A549 (cell line): ENCODE data around the gene PSMD9.
A peak's percentile ranks its signal among the peaks of the same experiment; 100 is the strongest.

Experiments
- CTCF ChIP-seq: fragments of >200 bp; sonication (Bioruptor Twin); formaldehyde crosslinking; IDR thresholded peaks from 3 replicates; pipeline ENCODE4 v1.5.1; 2016
- EP300 ChIP-seq, 2 experiments: fragments of >200 bp; sonication (Bioruptor Twin); formaldehyde crosslinking; IDR thresholded peaks; 2 replicates in 1 of 2; 3 replicates in 1 of 2; pipeline ENCODE4 v1.6.1; 2016 to 2017
- JUN ChIP-seq, 2 experiments: fragments of >200 bp; sonication (Bioruptor Twin); formaldehyde crosslinking; IDR thresholded peaks; 2 replicates in 1 of 2; 3 replicates in 1 of 2; pipeline ENCODE4 v1.6.1; 2016 to 2017
- MAZ ChIP-seq: fragments of 150-350 bp; IDR thresholded peaks from 2 replicates; pipeline ENCODE4 v1.6.1; 2014; ENCODE audit warnings: antibody characterized with exemption, low read depth, low read length, borderline replicate concordance
- POLR2A ChIP-seq: IDR thresholded peaks from 2 replicates; pipeline ENCODE4 v1.6.1; 2012; ENCODE audit warnings: mild to moderate bottlenecking, low read length
- RAD21 ChIP-seq, 2 experiments: fragments of >200 bp in 1 of 2; sonication (Bioruptor Twin) in 1 of 2; formaldehyde crosslinking in 1 of 2; IDR thresholded peaks in 1 of 2; conservative IDR thresholded peaks in 1 of 2; 2 replicates in 1 of 2; 3 replicates in 1 of 2; pipeline ENCODE4 v1.6.1; 2012 to 2018; ENCODE audit warnings: inconsistent platforms in 1 of 2
- RCOR1 ChIP-seq: fragments of 150-350 bp; IDR thresholded peaks from 2 replicates; pipeline ENCODE4 v1.6.1; 2014; ENCODE audit warnings: antibody characterized with exemption, low read length, low read depth
- SMC3 ChIP-seq: fragments of >200 bp; sonication (Bioruptor Twin); formaldehyde crosslinking; IDR thresholded peaks from 3 replicates; pipeline ENCODE4 v1.6.1; 2018; ENCODE audit warnings: inconsistent platforms
- TF ChIP-seq, protein P1 (sequence below): fragments of 200-600 bp; sonication (generic); IDR thresholded peaks from 2 replicates; pipeline ENCODE4 v1.6.1; 2016; ENCODE audit warnings: antibody characterized with exemption, mild to moderate bottlenecking, moderate library complexity

DNA sequence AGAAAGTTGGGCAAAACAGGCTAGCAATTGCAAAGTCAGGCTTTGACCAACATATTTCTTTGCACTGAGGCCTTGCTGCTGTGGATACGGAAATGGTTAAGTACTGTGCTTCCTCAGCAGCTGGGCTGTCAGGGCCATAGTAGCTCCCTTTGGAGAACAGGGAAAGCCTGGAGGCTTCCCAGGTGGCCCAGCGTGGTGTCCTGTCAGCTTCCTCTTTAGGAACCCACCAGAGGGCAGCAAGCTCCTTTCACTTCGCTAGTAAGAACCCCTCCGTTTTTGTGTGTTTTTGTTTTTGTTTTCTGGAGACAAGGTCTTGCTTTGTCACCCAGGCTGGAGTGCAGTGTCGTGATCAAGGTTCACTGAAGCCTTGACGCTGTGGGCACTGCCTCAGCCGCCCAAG is 28.1 kb downstream of the PSMD9 start:
- no peak for TF ChIP-seq POLR2A
- TF ChIP-seq CTCF = peak; percentile 29
- TF ChIP-seq SMC3 = peak; percentile 43; the same call in 2 of the 3 replicates
- TF ChIP-seq JUN (IDR thresholded peaks at IDR 0.05) = no peak
- TF ChIP-seq MAZ = no peak
- peak; percentile 54 to 66 for TF ChIP-seq RAD21 (conservative IDR thresholded peaks at IDR 0.05 in 1 of 2, IDR thresholded peaks at IDR 0.05 in 1 of 2)
- TF ChIP-seq EP300 (IDR thresholded peaks at IDR 0.05) = no peak
- TF ChIP-seq, protein P1, sequence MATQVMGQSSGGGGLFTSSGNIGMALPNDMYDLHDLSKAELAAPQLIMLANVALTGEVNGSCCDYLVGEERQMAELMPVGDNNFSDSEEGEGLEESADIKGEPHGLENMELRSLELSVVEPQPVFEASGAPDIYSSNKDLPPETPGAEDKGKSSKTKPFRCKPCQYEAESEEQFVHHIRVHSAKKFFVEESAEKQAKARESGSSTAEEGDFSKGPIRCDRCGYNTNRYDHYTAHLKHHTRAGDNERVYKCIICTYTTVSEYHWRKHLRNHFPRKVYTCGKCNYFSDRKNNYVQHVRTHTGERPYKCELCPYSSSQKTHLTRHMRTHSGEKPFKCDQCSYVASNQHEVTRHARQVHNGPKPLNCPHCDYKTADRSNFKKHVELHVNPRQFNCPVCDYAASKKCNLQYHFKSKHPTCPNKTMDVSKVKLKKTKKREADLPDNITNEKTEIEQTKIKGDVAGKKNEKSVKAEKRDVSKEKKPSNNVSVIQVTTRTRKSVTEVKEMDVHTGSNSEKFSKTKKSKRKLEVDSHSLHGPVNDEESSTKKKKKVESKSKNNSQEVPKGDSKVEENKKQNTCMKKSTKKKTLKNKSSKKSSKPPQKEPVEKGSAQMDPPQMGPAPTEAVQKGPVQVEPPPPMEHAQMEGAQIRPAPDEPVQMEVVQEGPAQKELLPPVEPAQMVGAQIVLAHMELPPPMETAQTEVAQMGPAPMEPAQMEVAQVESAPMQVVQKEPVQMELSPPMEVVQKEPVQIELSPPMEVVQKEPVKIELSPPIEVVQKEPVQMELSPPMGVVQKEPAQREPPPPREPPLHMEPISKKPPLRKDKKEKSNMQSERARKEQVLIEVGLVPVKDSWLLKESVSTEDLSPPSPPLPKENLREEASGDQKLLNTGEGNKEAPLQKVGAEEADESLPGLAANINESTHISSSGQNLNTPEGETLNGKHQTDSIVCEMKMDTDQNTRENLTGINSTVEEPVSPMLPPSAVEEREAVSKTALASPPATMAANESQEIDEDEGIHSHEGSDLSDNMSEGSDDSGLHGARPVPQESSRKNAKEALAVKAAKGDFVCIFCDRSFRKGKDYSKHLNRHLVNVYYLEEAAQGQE = no peak
- no peak for TF ChIP-seq RCOR1
